Heart right ventricle (tissue), 16 donors: ENCODE data around the gene MACIR. TPM values are rescaled to one million over a fixed set of nuclear protein-coding genes. Genes with fewer than 3 reads are reported as not detected.
"Not testable (repeated sequence)": the region's sequence is repeated elsewhere in the genome, so short reads cannot be mapped to it uniquely, and the experiment has no call there.

Experiments
- ATAC-seq, 8 donors: fragments of 200-7000 bp; cut with Tn5 transposase; one replicate each; pipeline ENCODE4 v1.9.1; 2020; ENCODE audit warnings: mild to moderate bottlenecking in 8 of 8, moderate library complexity in 8 of 8, moderate number of reproducible peaks in 1 of 8
- DNase-seq, 2 donors: peaks; one replicate each; pipeline ENCODE4 v3.0.0-alpha.2; 2020
- H3K27ac ChIP-seq, 10 donors: fragments of 200-600 bp; sonication (generic) in 2 of 10; one replicate each; pipeline versions ENCODE4 v1.5.0 to v1.8.0; 2020 to 2022; ENCODE audit warnings: mild to moderate bottlenecking in 3 of 10
- H3K27me3 ChIP-seq, 7 donors: fragments of 200-600 bp; one replicate each; pipeline ENCODE4 v1.8.0; 2021 to 2022; ENCODE audit warnings: mild to moderate bottlenecking in 2 of 7
- H3K36me3 ChIP-seq, 9 donors: fragments of 200-600 bp; sonication (generic) in 1 of 9; one replicate each; pipeline versions ENCODE4 v1.5.0 to v1.8.0; 2020 to 2022; ENCODE audit warnings: mild to moderate bottlenecking in 2 of 9
- H3K4me1 ChIP-seq, 9 donors: fragments of 200-600 bp; sonication (generic) in 1 of 9; one replicate each; pipeline versions ENCODE4 v1.5.0 to v1.8.0; 2020 to 2022; ENCODE audit warnings: mild to moderate bottlenecking in 4 of 9
- H3K4me3 ChIP-seq, 10 donors: fragments of 200-600 bp; sonication (generic) in 2 of 10; one replicate each; pipeline versions ENCODE4 v1.5.0 to v1.8.0; 2020 to 2022; ENCODE audit warnings: mild to moderate bottlenecking in 7 of 10, moderate library complexity in 2 of 10
- H3K9me3 ChIP-seq, 11 donors: fragments of 200-600 bp in 10 of 11; sonication (generic) in 2 of 11; one replicate each; pipeline versions ENCODE4 v1.5.0 to v1.8.0; 2013 to 2022; ENCODE audit warnings: mild to moderate bottlenecking in 2 of 11, control low read depth in 1 of 11, moderate library complexity in 1 of 11
- WGBS, 2 donors: extraction: QIAGEN DNeasy Blood & Tissue Kit; methylation state at CpG; one replicate each; pipeline ENCODE4 v1.1.7; 2013; ENCODE audit warnings: inconsistent platforms in 1 of 2; 5-methylcytosine and 5-hydroxymethylcytosine counted together
- intact Hi-C, 10 donors: fragments of 100-400 bp; cut with DNase I; formaldehyde crosslinking; loops; one replicate each; pipeline versions ENCODE4 v1.11.1 to v1.14.2; 2022
- polyA plus RNA-seq, 2 donors: library from polyadenylated mRNA; stranded (reverse); fragments of 200-250 nt; gene quantifications; one replicate each; pipeline ENCODE4 v1.2.3, GENCODE V29; 2013
- total RNA-seq, 10 donors: library from RNA; stranded (reverse); fragmentation: NEBNext Ultra II Directional in 3 of 10; extraction: Animal tissue kit (Norgen Biotek cat#: 25700) in 3 of 10; gene quantifications; one replicate each; pipeline versions ENCODE4 v1.2.1 to v1.2.4, GENCODE V29; 2021 to 2023
- TF ChIP-seq, protein P1 (sequence below), 9 donors: fragments of 200-600 bp; sonication (generic) in 2 of 9; IDR thresholded peaks; one replicate each; pipeline versions ENCODE4 v1.5.0 to v1.8.0; 2021 to 2022; ENCODE audit warnings: antibody characterized with exemption in 9 of 9, mild to moderate bottlenecking in 5 of 9, moderate library complexity in 1 of 9
- donor health status: Arrhythmogenic right ventricular cardiomyopathy.
- donor health status: ischemic (EF 13 %, LVEDD 7.1; RV severe dilation, severe dysfunction).
- donor health status: healthy with polysubstance abuse.
- donor health status: DM: no; HTN: yes; CAD: no.
- donor health status: DM: no; HTN: no; CAD: no.
- donor health status: ischemic (EF 25% LVEDD 6.9; RV normal size, moderate dysfunction).
- donor health status: ischemic (EF 25% LVEDD 5.7; RV mildly dilated, moderate dysfunction).
- donor health status: healthy.
- donor health status: DM: yes; HTN: yes; CAD: no.
- donor health status: Ischemic cardiomyopathy.
- donor health status: ischemic (EF 35%, LVEDD 5.7; RV mildly dilated, moderate dysfunction).
- donor health status: nonischemic (EF 11% LVEDD 7.7; RV severe dilation, severe dysfunction).
- donor health status: DM: yes; HTN: yes; CAD: no.
- donor health status: PGD.
- donor health status: ischemic (EF 29% LVEDD 5.4; RV normal size, mild dysfunction).
- donor health status: nonischemic (EF 23%, LVEDD 6.1; RV moderate dilation, normal function).

MACIR gene
- total and polyA plus RNA-seq, 12 donors: 1.8 to 5.1 (median 3.8) TPM

GRCh38 chr5:103216137-103216536 is 42.4 kb upstream of the MACIR start:
- Histone ChIP-seq H3K27me3 (no peaks in the 10 kb centered on the region), H3K4me1 (peaks cover 0 to 11% (median 5%) of the 10 kb centered on the region in 9 donors), H3K9me3 (no peaks in the 10 kb centered on the region), H3K4me3 (no peak overlapping the region), H3K27ac (no peak overlapping the region), H3K36me3 (no peaks in the 10 kb centered on the region)
- 16 to 30% methylated on average over 2 of the region's 2 CpGs for WGBS, 2 donors
- no peak for DNase-seq
- TF ChIP-seq, protein P1, sequence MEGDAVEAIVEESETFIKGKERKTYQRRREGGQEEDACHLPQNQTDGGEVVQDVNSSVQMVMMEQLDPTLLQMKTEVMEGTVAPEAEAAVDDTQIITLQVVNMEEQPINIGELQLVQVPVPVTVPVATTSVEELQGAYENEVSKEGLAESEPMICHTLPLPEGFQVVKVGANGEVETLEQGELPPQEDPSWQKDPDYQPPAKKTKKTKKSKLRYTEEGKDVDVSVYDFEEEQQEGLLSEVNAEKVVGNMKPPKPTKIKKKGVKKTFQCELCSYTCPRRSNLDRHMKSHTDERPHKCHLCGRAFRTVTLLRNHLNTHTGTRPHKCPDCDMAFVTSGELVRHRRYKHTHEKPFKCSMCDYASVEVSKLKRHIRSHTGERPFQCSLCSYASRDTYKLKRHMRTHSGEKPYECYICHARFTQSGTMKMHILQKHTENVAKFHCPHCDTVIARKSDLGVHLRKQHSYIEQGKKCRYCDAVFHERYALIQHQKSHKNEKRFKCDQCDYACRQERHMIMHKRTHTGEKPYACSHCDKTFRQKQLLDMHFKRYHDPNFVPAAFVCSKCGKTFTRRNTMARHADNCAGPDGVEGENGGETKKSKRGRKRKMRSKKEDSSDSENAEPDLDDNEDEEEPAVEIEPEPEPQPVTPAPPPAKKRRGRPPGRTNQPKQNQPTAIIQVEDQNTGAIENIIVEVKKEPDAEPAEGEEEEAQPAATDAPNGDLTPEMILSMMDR (IDR thresholded peaks at IDR 0.05): no peak
- ATAC-seq: peak in 1 of 8 donors; percentile 13
- intact Hi-C loops: no loop called here

GRCh38 chr5:103216697-103217096 is 41.9 kb upstream of the MACIR start:
- TF ChIP-seq, protein P1 (IDR thresholded peaks at IDR 0.05): no peak
- Histone ChIP-seq H3K4me3 (no peak overlapping the region), H3K4me1 (peaks cover 0 to 11% (median 5%) of the 10 kb centered on the region in 9 donors), H3K27ac (no peak overlapping the region), H3K9me3 (no peaks in the 10 kb centered on the region), H3K36me3 (no peaks in the 10 kb centered on the region), H3K27me3 (no peaks in the 10 kb centered on the region)
- ATAC-seq (no peak), DNase-seq (no peak)
- intact Hi-C loops: no loop called here
- 88 to 91% methylated on average over 2 of the region's 2 CpGs for WGBS, 2 donors

DNA sequence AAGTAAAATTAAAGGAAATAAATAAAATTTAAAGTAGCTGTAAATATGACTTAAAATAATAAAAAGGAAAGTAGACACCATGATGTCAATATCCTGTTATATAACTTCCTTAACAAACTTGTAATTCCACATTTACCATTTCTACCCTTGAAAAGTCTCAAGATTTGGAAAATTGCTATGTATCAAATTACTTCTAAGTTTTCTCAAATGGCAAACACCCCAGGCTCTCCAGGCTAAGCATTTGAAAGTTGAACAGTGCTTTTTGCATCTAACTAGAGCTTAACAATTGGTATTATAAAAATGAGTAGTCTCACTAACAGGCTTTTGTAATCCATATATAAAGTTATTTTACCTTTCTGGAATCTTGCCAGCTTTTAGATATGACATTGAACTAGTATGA is 41.5 kb upstream of the MACIR start:
- intact Hi-C loops: no loop called here
- TF ChIP-seq, protein P1 (IDR thresholded peaks at IDR 0.05): no peak
- H3K27ac ChIP-seq: no peak overlapping the region
- no peak for DNase-seq
- no peak overlapping the region for H3K4me3 ChIP-seq
- no peak for ATAC-seq
- no peaks in the 10 kb centered on the region for H3K9me3 ChIP-seq
- H3K4me1 ChIP-seq: peaks cover 0 to 11% (median 5%) of the 10 kb centered on the region in 9 donors
- no peaks in the 10 kb centered on the region for H3K27me3 ChIP-seq
- H3K36me3 ChIP-seq: no peaks in the 10 kb centered on the region

- no peak for ATAC-seq
- no peak for DNase-seq
These were observed 40.4 kb upstream of the MACIR start for GRCh38 chr5:103218164-103218563.

GRCh38 chr5:103219074-103219473 is 39.5 kb upstream of the MACIR start:
- H3K27ac ChIP-seq, H3K9me3 ChIP-seq, DNase-seq, H3K27me3 ChIP-seq, intact Hi-C loops, H3K4me3 ChIP-seq, H3K36me3 ChIP-seq, ATAC-seq: not testable (repeated sequence)
- H3K4me1 ChIP-seq: peaks cover 0 to 11% (median 5%) of the 10 kb centered on the region in 9 donors
- WGBS, 2 donors: 94 to 100% methylated on average over 2 of the region's 2 CpGs

More at GRCh38 chr5:103218164-103218563, 40.4 kb upstream of the MACIR start:
- no peaks in the 10 kb centered on the region for H3K9me3 ChIP-seq
- H3K4me1 ChIP-seq: peaks cover 0 to 11% (median 5%) of the 10 kb centered on the region in 9 donors
- intact Hi-C loops: no loop called here
- no peaks in the 10 kb centered on the region for H3K27me3 ChIP-seq
- no peaks in the 10 kb centered on the region for H3K36me3 ChIP-seq
- H3K27ac ChIP-seq: no peak overlapping the region
- no peak overlapping the region for H3K4me3 ChIP-seq
- 78% methylated on average over 5 of the region's 5 CpGs for WGBS, 2 donors
- TF ChIP-seq, protein P1 (IDR thresholded peaks at IDR 0.05): no peak
